ENCODE measurements around the gene USP17L15. TPM values are rescaled to one million over a fixed set of nuclear protein-coding genes. Genes with fewer than 3 reads are reported as not detected.
"Not testable (repeated sequence)": the region's sequence is repeated elsewhere in the genome, so short reads cannot be mapped to it uniquely, and the experiment has no call there.

Gene USP17L15, protein sequence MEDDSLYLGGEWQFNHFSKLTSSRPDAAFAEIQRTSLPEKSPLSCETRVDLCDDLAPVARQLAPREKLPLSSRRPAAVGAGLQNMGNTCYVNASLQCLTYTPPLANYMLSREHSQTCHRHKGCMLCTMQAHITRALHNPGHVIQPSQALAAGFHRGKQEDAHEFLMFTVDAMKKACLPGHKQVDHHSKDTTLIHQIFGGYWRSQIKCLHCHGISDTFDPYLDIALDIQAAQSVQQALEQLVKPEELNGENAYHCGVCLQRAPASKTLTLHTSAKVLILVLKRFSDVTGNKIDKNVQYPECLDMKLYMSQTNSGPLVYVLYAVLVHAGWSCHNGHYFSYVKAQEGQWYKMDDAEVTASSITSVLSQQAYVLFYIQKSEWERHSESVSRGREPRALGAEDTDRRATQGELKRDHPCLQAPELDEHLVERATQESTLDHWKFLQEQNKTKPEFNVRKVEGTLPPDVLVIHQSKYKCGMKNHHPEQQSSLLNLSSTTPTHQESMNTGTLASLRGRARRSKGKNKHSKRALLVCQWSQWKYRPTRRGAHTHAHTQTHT
- not detected for polyA plus RNA-seq (2013, experiment 1 of 2)
- polyA plus RNA-seq (2013, experiment 2 of 2): not detected

DNA sequence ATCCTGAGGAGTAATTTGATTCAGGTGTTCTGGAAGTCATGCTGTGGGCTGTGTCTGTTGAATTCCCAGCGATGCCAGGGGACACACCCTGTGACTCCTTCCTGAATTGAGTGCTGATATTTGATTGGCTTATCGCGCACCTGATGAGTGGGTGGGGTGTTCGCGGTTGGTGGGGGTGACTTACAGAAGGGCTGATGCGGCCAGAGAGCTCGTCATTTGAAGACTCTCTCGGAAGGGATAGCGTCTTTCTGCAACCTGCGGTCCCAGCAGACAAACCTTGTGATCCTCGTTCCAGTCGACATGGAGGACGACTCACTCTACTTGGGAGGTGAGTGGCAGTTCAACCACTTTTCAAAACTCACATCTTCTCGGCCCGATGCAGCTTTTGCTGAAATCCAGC lies at the start of gene USP17L15:
Gene USP17L15, plus strand, starts transcription at position 301 of the 400 bp plus-strand sequence. Its CDS starts 0 bp downstream, at position 301.
- not testable (repeated sequence) for H3K9me3 ChIP-seq (ENCODE audit: control insufficient read depth, low read length); H3K4me1 ChIP-seq (ENCODE audit: control insufficient read depth, insufficient read depth, low read length, poor library complexity, severe bottlenecking); H3K27ac ChIP-seq (ENCODE audit: low read depth, low read length, severe bottlenecking); H3K36me3 ChIP-seq (ENCODE audit: control insufficient read depth, insufficient read depth, low read length); H3K4me3 ChIP-seq (ENCODE audit: extremely low read depth, insufficient read depth, low read length, poor library complexity, severe bottlenecking)
- WGBS, 2 experiments (ENCODE audit: insufficient coverage in 2 of 2): no CpG with 5 or more reads among the region's 15 CpGs

DNA sequence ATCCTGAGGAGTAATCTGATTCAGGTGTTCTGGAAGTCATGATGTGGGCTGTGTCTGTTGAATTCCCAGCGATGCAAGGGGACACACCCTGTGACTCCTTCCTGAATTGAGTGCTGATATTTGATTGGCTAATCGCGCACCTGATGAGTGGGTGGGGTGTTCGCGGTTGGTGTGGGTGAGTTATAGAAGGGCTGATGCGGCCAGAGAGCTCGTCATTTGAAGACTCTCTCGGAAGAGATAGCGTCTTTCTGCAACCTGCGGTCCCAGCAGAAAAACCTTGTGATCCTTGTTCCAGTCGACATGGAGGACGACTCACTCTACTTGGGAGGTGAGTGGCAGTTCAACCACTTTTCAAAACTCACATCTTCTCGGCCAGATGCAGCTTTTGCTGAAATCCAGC lies 23.8 kb upstream of the USP17L15 start, which contains the start of gene USP17L10:
Gene USP17L10, plus strand, starts transcription at position 301 of the 400 bp plus-strand sequence. Its CDS starts 0 bp downstream, at position 301.
- not testable (repeated sequence) for H3K27ac ChIP-seq (ENCODE audit: low read depth, low read length, severe bottlenecking); H3K4me3 ChIP-seq (ENCODE audit: extremely low read depth, insufficient read depth, low read length, poor library complexity, severe bottlenecking); H3K36me3 ChIP-seq (ENCODE audit: control insufficient read depth, insufficient read depth, low read length); H3K4me1 ChIP-seq (ENCODE audit: control insufficient read depth, insufficient read depth, low read length, poor library complexity, severe bottlenecking); H3K9me3 ChIP-seq (ENCODE audit: control insufficient read depth, low read length)
- no CpG with 5 or more reads among the region's 13 CpGs for WGBS, 2 experiments (ENCODE audit: insufficient coverage in 2 of 2)

DNA sequence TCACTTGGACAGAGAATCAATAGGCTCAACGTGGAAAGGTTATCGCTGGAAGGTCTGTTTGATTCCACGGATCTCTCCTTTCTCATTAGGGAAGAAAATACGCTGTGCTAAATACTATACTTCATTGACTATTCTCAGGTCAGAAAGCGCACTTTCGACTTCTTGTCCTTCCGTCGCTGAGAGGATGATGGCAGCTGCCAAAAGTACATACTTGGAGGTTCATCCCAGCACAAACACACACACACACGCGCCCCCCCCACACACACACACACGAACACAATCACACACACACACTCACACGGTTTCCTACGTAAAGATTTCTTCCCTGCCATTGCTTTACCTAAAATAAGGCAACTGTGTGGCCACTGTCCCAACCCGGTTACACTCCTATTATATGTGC lies 19.5 kb upstream of the USP17L15 start:
- not testable (repeated sequence) for H3K27ac ChIP-seq (ENCODE audit: low read depth, low read length, severe bottlenecking); H3K4me1 ChIP-seq (ENCODE audit: control insufficient read depth, insufficient read depth, low read length, poor library complexity, severe bottlenecking); H3K36me3 ChIP-seq (ENCODE audit: control insufficient read depth, insufficient read depth, low read length); H3K4me3 ChIP-seq (ENCODE audit: extremely low read depth, insufficient read depth, low read length, poor library complexity, severe bottlenecking); H3K9me3 ChIP-seq (ENCODE audit: control insufficient read depth, low read length)
- WGBS, 2 experiments (ENCODE audit: insufficient coverage in 2 of 2): 84% methylated on average over 4 of the region's 14 CpGs; no CpG with 5 or more reads in 1 of the 2 experiments

DNA sequence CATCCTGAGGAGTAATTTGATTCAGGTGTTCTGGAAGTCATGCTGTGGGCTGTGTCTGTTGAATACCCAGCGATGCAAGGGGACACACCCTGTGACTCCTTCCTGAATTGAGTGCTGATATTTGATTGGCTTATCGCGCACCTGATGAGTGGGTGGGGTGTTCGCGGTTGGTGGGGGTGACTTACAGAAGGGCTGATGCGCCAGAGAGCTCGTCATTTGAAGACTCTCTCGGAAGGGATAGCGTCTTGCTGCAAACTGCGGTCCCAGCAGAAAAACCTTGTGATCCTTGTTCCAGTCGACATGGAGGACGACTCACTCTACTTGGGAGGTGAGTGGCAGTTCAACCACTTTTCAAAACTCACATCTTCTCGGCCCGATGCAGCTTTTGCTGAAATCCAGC lies 19.1 kb upstream of the USP17L15 start, which contains the start of gene USP17L11:
Gene USP17L11, plus strand, starts transcription at position 301 of the 400 bp plus-strand sequence. Its CDS starts 0 bp downstream, at position 301.
- not testable (repeated sequence) for H3K27ac ChIP-seq (ENCODE audit: low read depth, low read length, severe bottlenecking); H3K4me3 ChIP-seq (ENCODE audit: extremely low read depth, insufficient read depth, low read length, poor library complexity, severe bottlenecking); H3K36me3 ChIP-seq (ENCODE audit: control insufficient read depth, insufficient read depth, low read length); H3K9me3 ChIP-seq (ENCODE audit: control insufficient read depth, low read length); H3K4me1 ChIP-seq (ENCODE audit: control insufficient read depth, insufficient read depth, low read length, poor library complexity, severe bottlenecking)
- WGBS, 2 experiments (ENCODE audit: insufficient coverage in 2 of 2): no CpG with 5 or more reads among the region's 14 CpGs

DNA sequence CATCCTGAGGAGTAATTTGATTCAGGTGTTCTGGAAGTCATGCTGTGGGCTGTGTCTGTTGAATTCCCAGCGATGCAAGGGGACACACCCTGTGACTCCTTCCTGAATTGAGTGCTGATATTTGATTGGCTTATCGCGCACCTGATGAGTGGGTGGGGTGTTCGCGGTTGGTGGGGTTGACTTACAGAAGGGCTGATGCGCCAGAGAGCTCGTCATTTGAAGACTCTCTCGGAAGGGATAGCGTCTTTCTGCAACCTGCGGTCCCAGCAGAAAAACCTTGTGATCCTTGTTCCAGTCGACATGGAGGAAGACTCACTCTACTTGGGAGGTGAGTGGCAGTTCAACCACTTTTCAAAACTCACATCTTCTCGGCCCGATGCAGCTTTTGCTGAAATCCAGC lies 14.3 kb upstream of the USP17L15 start, which contains the start of gene USP17L12:
Gene USP17L12, plus strand, starts transcription at position 301 of the 400 bp plus-strand sequence. Its CDS starts 0 bp downstream, at position 301.
- H3K9me3 ChIP-seq (ENCODE audit: control insufficient read depth, low read length); H3K4me3 ChIP-seq (ENCODE audit: extremely low read depth, insufficient read depth, low read length, poor library complexity, severe bottlenecking); H3K36me3 ChIP-seq (ENCODE audit: control insufficient read depth, insufficient read depth, low read length); H3K4me1 ChIP-seq (ENCODE audit: control insufficient read depth, insufficient read depth, low read length, poor library complexity, severe bottlenecking); H3K27ac ChIP-seq (ENCODE audit: low read depth, low read length, severe bottlenecking): not testable (repeated sequence)
- no CpG with 5 or more reads among the region's 13 CpGs for WGBS, 2 experiments (ENCODE audit: insufficient coverage in 2 of 2)

DNA sequence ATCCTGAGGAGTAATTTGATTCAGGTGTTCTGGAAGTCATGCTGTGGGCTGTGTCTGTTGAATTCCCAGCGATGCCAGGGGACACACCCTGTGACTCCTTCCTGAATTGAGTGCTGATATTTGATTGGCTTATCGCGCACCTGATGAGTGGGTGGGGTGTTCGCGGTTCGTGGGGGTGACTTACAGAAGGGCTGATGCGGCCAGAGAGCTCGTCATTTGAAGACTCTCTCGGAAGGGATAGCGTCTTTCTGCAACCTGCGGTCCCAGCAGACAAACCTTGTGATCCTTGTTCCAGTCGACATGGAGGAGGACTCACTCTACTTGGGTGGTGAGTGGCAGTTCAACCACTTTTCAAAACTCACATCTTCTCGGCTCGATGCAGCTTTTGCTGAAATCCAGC lies 9.6 kb upstream of the USP17L15 start, which contains the start of gene USP17L13:
Gene USP17L13, plus strand, starts transcription at position 301 of the 400 bp plus-strand sequence. Its CDS starts 0 bp downstream, at position 301.
- not testable (repeated sequence) for H3K27ac ChIP-seq (ENCODE audit: low read depth, low read length, severe bottlenecking); H3K4me3 ChIP-seq (ENCODE audit: extremely low read depth, insufficient read depth, low read length, poor library complexity, severe bottlenecking); H3K9me3 ChIP-seq (ENCODE audit: control insufficient read depth, low read length); H3K36me3 ChIP-seq (ENCODE audit: control insufficient read depth, insufficient read depth, low read length); H3K4me1 ChIP-seq (ENCODE audit: control insufficient read depth, insufficient read depth, low read length, poor library complexity, severe bottlenecking)
- no CpG with 5 or more reads among the region's 14 CpGs for WGBS, 2 experiments (ENCODE audit: insufficient coverage in 2 of 2)

DNA sequence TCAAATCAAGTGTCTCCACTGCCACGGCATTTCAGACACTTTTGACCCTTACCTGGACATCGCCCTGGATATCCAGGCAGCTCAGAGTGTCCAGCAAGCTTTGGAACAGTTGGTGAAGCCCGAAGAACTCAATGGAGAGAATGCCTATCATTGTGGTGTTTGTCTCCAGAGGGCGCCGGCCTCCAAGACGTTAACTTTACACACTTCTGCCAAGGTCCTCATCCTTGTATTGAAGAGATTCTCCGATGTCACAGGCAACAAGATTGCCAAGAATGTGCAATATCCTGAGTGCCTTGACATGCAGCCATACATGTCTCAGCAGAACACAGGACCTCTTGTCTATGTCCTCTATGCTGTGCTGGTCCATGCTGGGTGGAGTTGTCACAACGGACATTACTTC lies 3.9 kb upstream of the USP17L15 start:
- H3K4me3 ChIP-seq (ENCODE audit: extremely low read depth, insufficient read depth, low read length, poor library complexity, severe bottlenecking); H3K9me3 ChIP-seq (ENCODE audit: control insufficient read depth, low read length): not testable (repeated sequence)
- no CpG with 5 or more reads among the region's 8 CpGs for WGBS, 2 experiments (ENCODE audit: insufficient coverage in 2 of 2)

DNA sequence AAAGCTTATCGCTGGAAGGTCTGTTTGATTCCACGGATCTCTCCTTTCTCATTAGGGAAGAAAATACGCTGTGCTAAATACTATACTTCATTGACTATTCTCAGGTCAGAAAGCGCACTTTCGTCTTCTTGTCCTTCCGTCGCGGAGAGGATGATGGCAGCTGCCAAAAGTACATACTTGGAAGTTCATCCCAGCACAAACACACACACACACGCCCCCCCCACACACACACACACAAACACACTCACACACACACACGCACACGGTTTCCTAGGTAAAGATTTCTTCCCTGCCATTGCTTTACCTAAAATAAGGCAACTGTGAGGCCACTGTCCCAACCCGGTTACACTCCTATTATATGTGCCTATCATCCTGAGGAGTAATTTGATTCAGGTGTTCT lies 4.3 kb downstream of the USP17L15 start:
- no CpG with 5 or more reads among the region's 12 CpGs for WGBS, 2 experiments (ENCODE audit: insufficient coverage in 2 of 2)
- H3K9me3 ChIP-seq (ENCODE audit: control insufficient read depth, low read length); H3K4me3 ChIP-seq (ENCODE audit: extremely low read depth, insufficient read depth, low read length, poor library complexity, severe bottlenecking): not testable (repeated sequence)

More for the DNA sequence above, 3.9 kb upstream of the USP17L15 start:
- not testable (repeated sequence) for H3K27ac ChIP-seq (ENCODE audit: low read depth, low read length, severe bottlenecking); H3K4me1 ChIP-seq (ENCODE audit: control insufficient read depth, insufficient read depth, low read length, poor library complexity, severe bottlenecking); H3K36me3 ChIP-seq (ENCODE audit: control insufficient read depth, insufficient read depth, low read length)

DNA sequence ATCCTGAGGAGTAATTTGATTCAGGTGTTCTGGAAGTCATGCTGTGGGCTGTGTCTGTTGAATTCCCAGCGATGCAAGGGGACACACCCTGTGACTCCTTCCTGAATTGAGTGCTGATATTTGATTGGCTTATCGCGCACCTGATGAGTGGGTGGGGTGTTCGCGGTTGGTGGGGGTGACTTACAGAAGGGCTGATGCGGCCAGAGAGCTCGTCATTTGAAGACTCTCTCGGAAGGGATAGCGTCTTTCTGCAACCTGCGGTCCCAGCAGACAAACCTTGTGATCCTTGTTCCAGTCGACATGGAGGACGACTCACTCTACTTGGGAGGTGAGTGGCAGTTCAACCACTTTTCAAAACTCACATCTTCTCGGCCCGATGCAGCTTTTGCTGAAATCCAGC lies 9.4 kb downstream of the USP17L15 start, which contains the start of gene USP17L17:
Gene USP17L17, plus strand, starts transcription at position 301 of the 400 bp plus-strand sequence. Its CDS starts 0 bp downstream, at position 301.
- not testable (repeated sequence) for H3K36me3 ChIP-seq (ENCODE audit: control insufficient read depth, insufficient read depth, low read length); H3K27ac ChIP-seq (ENCODE audit: low read depth, low read length, severe bottlenecking); H3K4me3 ChIP-seq (ENCODE audit: extremely low read depth, insufficient read depth, low read length, poor library complexity, severe bottlenecking); H3K9me3 ChIP-seq (ENCODE audit: control insufficient read depth, low read length); H3K4me1 ChIP-seq (ENCODE audit: control insufficient read depth, insufficient read depth, low read length, poor library complexity, severe bottlenecking)
- WGBS, 2 experiments (ENCODE audit: insufficient coverage in 2 of 2): no CpG with 5 or more reads among the region's 14 CpGs

More for the DNA sequence above, 4.3 kb downstream of the USP17L15 start:
- not testable (repeated sequence) for H3K27ac ChIP-seq (ENCODE audit: low read depth, low read length, severe bottlenecking); H3K4me1 ChIP-seq (ENCODE audit: control insufficient read depth, insufficient read depth, low read length, poor library complexity, severe bottlenecking); H3K36me3 ChIP-seq (ENCODE audit: control insufficient read depth, insufficient read depth, low read length)

DNA sequence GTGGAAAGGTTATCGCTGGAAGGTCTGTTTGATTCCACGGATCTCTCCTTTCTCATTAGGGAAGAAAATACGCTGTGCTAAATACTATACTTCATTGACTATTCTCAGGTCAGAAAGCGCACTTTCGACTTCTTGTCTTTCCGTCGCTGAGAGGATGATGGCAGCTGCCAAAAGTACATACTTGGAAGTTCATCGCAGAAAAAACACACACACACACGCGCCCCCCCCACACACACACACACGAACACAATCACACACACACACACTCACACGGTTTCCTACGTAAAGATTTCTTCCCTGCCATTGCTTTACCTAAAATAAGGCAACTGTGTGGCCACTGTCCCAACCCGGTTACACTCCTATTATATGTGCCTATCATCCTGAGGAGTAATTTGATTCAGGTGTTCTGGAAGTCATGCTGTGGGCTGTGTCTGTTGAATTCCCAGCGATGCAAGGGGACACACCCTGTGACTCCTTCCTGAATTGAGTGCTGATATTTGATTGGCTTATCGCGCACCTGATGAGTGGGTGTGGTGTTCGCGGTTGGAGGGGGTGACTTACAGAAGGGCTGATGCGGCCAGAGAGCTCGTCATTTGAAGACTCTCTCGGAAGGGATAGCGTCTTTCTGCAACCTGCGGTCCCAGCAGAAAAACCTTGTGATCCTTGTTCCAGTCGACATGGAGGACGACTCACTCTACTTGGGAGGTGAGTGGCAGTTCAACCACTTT lies 13.9 kb downstream of the USP17L15 start, which contains the start of gene USP17L18:
Gene USP17L18, plus strand, starts transcription at position 678 of the 728 bp plus-strand sequence. Its CDS starts 0 bp downstream, at position 678.
- WGBS, 2 experiments (ENCODE audit: insufficient coverage in 2 of 2): 100% methylated on average over 4 of the region's 26 CpGs; no CpG with 5 or more reads in 1 of the 2 experiments
- H3K4me3 ChIP-seq (ENCODE audit: extremely low read depth, insufficient read depth, low read length, poor library complexity, severe bottlenecking); H3K4me1 ChIP-seq (ENCODE audit: control insufficient read depth, insufficient read depth, low read length, poor library complexity, severe bottlenecking); H3K27ac ChIP-seq (ENCODE audit: low read depth, low read length, severe bottlenecking); H3K36me3 ChIP-seq (ENCODE audit: control insufficient read depth, insufficient read depth, low read length); H3K9me3 ChIP-seq (ENCODE audit: control insufficient read depth, low read length): not testable (repeated sequence)
